Measurements from ENCODE around the gene RIMBP2. TPM values are rescaled to one million over a fixed set of nuclear protein-coding genes. Genes with fewer than 3 reads are reported as not detected.

RIMBP2 gene
- total and polyA plus RNA-seq, 2 donors = 1.3 to 2.7 TPM

- Histone ChIP-seq H3K4me1 (ENCODE audit: insufficient read depth) (no peaks in the 10 kb centered on the region), H3K36me3 (ENCODE audit: insufficient read depth) (no peaks in the 10 kb centered on the region), H3K27ac (ENCODE audit: low read depth) (no peak overlapping the region), H3K4me3 (ENCODE audit: low read depth, low read length) (no peak overlapping the region)
- 70% methylated on average over 28 of the region's 28 CpGs for WGBS
- DNase-seq (ENCODE audit: extremely low spot score) = no peak
These were observed 259.5 kb downstream of the RIMBP2 start for GRCh38 chr12:130456375-130457199.

- WGBS = 75% methylated on average over 19 of the region's 19 CpGs
- H3K4me3 ChIP-seq (ENCODE audit: low read depth, low read length) = no peak overlapping the region
These were observed 260.9 kb downstream of the RIMBP2 start for GRCh38 chr12:130455161-130455560.

GRCh38 chr12:130454296-130454695 lies 261.8 kb downstream of the RIMBP2 start:
- no peaks in the 10 kb centered on the region for H3K36me3 ChIP-seq (ENCODE audit: insufficient read depth)
- H3K27ac ChIP-seq (ENCODE audit: low read depth) = no peak overlapping the region
- DNase-seq (ENCODE audit: extremely low spot score) = no peak
- no peak overlapping the region for H3K4me3 ChIP-seq (ENCODE audit: low read depth, low read length)
- WGBS = 87% methylated on average over 9 of the region's 9 CpGs
- no peaks in the 10 kb centered on the region for H3K4me1 ChIP-seq (ENCODE audit: insufficient read depth)

More at GRCh38 chr12:130455161-130455560, 260.9 kb downstream of the RIMBP2 start:
- no peak overlapping the region for H3K27ac ChIP-seq (ENCODE audit: low read depth)
- H3K4me1 ChIP-seq (ENCODE audit: insufficient read depth) = no peaks in the 10 kb centered on the region
- DNase-seq (ENCODE audit: extremely low spot score) = no peak
- no peaks in the 10 kb centered on the region for H3K36me3 ChIP-seq (ENCODE audit: insufficient read depth)

DNA sequence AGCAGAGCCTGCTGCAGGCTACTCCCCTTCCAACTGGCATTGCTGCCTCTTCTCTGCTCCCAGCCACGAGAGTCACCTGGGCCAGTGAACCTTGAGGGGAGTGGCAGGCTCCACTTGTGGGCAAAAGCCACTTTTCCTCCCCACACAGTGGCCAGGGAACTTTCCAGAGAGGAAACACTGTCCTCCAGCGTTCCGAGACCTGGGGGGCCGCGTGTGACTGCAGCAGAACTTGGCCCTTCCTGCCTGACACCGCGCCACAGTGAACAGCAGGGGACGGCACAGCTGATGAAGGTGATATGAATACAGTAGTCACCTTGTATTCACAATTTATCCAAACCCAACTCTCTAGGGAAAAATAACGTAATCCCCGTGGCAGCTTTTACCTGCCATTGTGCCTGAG lies 263.6 kb downstream of the RIMBP2 start:
- DNase-seq (ENCODE audit: extremely low spot score) = no peak
- Histone ChIP-seq H3K4me3 (ENCODE audit: low read depth, low read length) (no peak overlapping the region), H3K27ac (ENCODE audit: low read depth) (no peak overlapping the region), H3K36me3 (ENCODE audit: insufficient read depth) (no peaks in the 10 kb centered on the region), H3K4me1 (ENCODE audit: insufficient read depth) (no peaks in the 10 kb centered on the region)
- 76% methylated on average over 10 of the region's 10 CpGs for WGBS

GRCh38 chr12:130451001-130451930 lies 264.8 kb downstream of the RIMBP2 start:
- Histone ChIP-seq H3K36me3 (ENCODE audit: insufficient read depth) (no peaks in the 10 kb centered on the region), H3K4me3 (ENCODE audit: low read depth, low read length) (no peak overlapping the region), H3K27ac (ENCODE audit: low read depth) (no peak overlapping the region), H3K4me1 (ENCODE audit: insufficient read depth) (no peaks in the 10 kb centered on the region)
- DNase-seq (ENCODE audit: extremely low spot score) = no peak
- WGBS = 83% methylated on average over 41 of the region's 41 CpGs

DNA sequence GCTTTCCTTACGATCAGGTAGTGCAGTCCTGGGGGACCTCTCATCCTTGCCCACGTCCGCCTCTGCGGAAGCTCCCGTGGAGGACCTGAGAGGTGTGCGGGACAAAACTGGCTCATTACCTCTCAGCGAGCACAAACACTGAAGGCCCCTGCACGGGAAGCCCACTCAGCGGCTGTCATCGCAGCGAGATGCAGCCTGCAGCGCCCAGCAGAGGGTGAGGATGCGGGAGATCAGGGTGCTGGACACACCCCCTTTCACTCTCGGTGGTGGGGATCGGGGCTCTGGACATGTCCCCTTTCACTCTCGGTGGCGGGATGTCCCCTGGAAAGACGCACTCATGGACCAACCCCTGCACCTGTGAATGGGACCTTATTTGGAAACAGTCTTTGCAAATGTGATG lies 266.8 kb downstream of the RIMBP2 start:
- 84% methylated on average over 18 of the region's 18 CpGs for WGBS
- Histone ChIP-seq H3K4me1 (ENCODE audit: insufficient read depth) (no peaks in the 10 kb centered on the region), H3K27ac (ENCODE audit: low read depth) (no peak overlapping the region), H3K36me3 (ENCODE audit: insufficient read depth) (no peaks in the 10 kb centered on the region), H3K4me3 (ENCODE audit: low read depth, low read length) (no peak overlapping the region)
- DNase-seq (ENCODE audit: extremely low spot score) = no peak

- Histone ChIP-seq H3K36me3 (ENCODE audit: insufficient read depth) (no peaks in the 10 kb centered on the region), H3K4me1 (ENCODE audit: insufficient read depth) (no peaks in the 10 kb centered on the region), H3K27ac (ENCODE audit: low read depth) (no peak overlapping the region), H3K4me3 (ENCODE audit: low read depth, low read length) (no peak overlapping the region)
- 83% methylated on average over 20 of the region's 20 CpGs for WGBS
- no peak for DNase-seq (ENCODE audit: extremely low spot score)
These were observed 267.9 kb downstream of the RIMBP2 start for GRCh38 chr12:130448044-130448821.

DNA sequence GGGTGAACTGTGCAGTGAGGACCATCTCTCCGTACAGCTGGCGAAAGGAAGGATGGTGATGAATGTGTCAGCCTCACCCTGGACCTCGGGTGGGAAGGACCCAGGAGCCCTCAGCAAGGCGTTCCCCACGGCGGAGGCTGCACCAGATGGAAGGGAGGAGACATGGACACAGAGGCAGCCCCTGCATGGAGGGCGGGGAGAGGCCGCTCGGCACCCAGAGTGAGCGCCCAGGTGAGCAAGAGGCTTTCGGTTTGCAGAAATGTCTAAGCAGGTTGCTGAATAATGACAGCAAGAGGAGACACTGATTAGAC lies 268.5 kb downstream of the RIMBP2 start:
- 89% methylated on average over 11 of the region's 11 CpGs for WGBS
- Histone ChIP-seq H3K4me1 (ENCODE audit: insufficient read depth) (no peaks in the 10 kb centered on the region), H3K27ac (ENCODE audit: low read depth) (no peak overlapping the region), H3K4me3 (ENCODE audit: low read depth, low read length) (no peak overlapping the region), H3K36me3 (ENCODE audit: insufficient read depth) (no peaks in the 10 kb centered on the region)
- no peak for DNase-seq (ENCODE audit: extremely low spot score)

GRCh38 chr12:130446846-130447654 lies 269.0 kb downstream of the RIMBP2 start:
- Histone ChIP-seq H3K36me3 (ENCODE audit: insufficient read depth) (no peaks in the 10 kb centered on the region), H3K4me3 (ENCODE audit: low read depth, low read length) (no peak overlapping the region), H3K27ac (ENCODE audit: low read depth) (no peak overlapping the region), H3K4me1 (ENCODE audit: insufficient read depth) (no peaks in the 10 kb centered on the region)
- WGBS = 82% methylated on average over 32 of the region's 32 CpGs
- DNase-seq (ENCODE audit: extremely low spot score) = no peak

DNA sequence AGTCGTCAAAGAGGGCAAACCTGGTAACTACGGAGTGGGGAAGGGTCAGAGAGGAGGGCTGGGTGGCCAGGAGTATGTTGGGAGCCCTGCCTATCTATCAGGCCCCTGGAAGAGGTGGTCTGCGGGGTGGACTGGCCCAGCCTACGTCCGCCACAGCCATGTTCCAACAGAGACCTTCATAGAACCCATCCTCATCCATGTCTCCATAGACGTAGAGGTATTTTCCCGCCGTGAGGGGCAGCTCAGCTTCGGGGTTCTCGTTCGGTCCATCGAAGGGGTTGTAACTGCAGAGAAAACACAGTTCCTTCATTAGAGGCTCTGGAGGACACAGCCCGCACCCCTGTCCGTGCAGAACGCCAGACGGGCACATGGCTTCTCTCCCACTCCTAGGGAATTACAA lies 271.1 kb downstream of the RIMBP2 start:
- no peak for DNase-seq (ENCODE audit: extremely low spot score)
- Histone ChIP-seq H3K4me1 (ENCODE audit: insufficient read depth) (no peaks in the 10 kb centered on the region), H3K4me3 (ENCODE audit: low read depth, low read length) (no peak overlapping the region), H3K36me3 (ENCODE audit: insufficient read depth) (no peaks in the 10 kb centered on the region), H3K27ac (ENCODE audit: low read depth) (no peak overlapping the region)
- 88% methylated on average over 16 of the region's 16 CpGs for WGBS

GRCh38 chr12:130444061-130444460 lies 272.0 kb downstream of the RIMBP2 start:
- no peak overlapping the region for H3K27ac ChIP-seq (ENCODE audit: low read depth)
- DNase-seq (ENCODE audit: extremely low spot score) = no peak
- 62% methylated on average over 5 of the region's 5 CpGs for WGBS
- H3K36me3 ChIP-seq (ENCODE audit: insufficient read depth) = no peaks in the 10 kb centered on the region
- no peaks in the 10 kb centered on the region for H3K4me1 ChIP-seq (ENCODE audit: insufficient read depth)
- no peak overlapping the region for H3K4me3 ChIP-seq (ENCODE audit: low read depth, low read length)

- Histone ChIP-seq H3K27ac (ENCODE audit: low read depth) (no peak overlapping the region), H3K4me3 (ENCODE audit: low read depth, low read length) (no peak overlapping the region), H3K4me1 (ENCODE audit: insufficient read depth) (no peaks in the 10 kb centered on the region), H3K36me3 (ENCODE audit: insufficient read depth) (no peaks in the 10 kb centered on the region)
- no peak for DNase-seq (ENCODE audit: extremely low spot score)
- WGBS = 94% methylated on average over 45 of the region's 45 CpGs
These were observed 274.0 kb downstream of the RIMBP2 start for GRCh38 chr12:130441771-130442760.

Measured in urinary bladder (tissue), 4 donors.